IMR-90 (cell line): ENCODE results near the gene SLC6A6. TPM values are rescaled to one million over a fixed set of nuclear protein-coding genes. Genes with fewer than 3 reads are reported as not detected.

ENCODE experiments used
- ATAC-seq: fragments of 200-7000 bp; cut with Tn5 transposase; 2 replicates; pipeline ENCODE4 v1.9.1; 2020; ENCODE audit warnings: low read depth, mild to moderate bottlenecking, moderate library complexity
- BruUV-seq: library from RNA; stranded (reverse); fragments of 400-500 nt; replicated peaks from 2 replicates; lab custom pipeline; 2021; lab: Mats Ljungman, UMichigan
- CTCF ChIA-PET: fragments of 300-600 bp; formaldehyde crosslinking; extraction: SDS; loops from one replicate; lab custom pipeline; 2021; ENCODE audit warnings: antibody characterized with exemption; lab: Yijun Ruan, JAX
- POLR2A ChIA-PET: fragments of 300-600 bp; sonication (Branson Sonifier 250); formaldehyde crosslinking; loops from one replicate; lab custom pipeline; 2022; ENCODE audit warnings: antibody characterized with exemption; ENCODE audit not compliant: unreplicated experiment; lab: Charles Lee
- DNase-seq: peaks from one replicate; pipeline ENCODE4 v3.0.0; 2013
- H2AFZ ChIP-seq: replicated peaks from 2 replicates; pipeline ENCODE3; 2013; ENCODE audit warnings: low read length, mild to moderate bottlenecking; ENCODE audit not compliant: poor library complexity
- H2AK5ac ChIP-seq: 2 replicates; pipeline ENCODE4 v1.6.1; 2013; ENCODE audit warnings: low read depth, low read length, inconsistent platforms
- H2AK9ac ChIP-seq: replicated peaks from 2 replicates; pipeline ENCODE3; 2013; ENCODE audit warnings: mild to moderate bottlenecking, low read depth, low read length, moderate library complexity; ENCODE audit not compliant: poor library complexity
- H2BK120ac ChIP-seq: 2 replicates; pipeline ENCODE4 v1.6.1; 2013; ENCODE audit warnings: low read depth, low read length, inconsistent platforms
- H2BK15ac ChIP-seq: 3 replicates; pipeline ENCODE4 v1.6.1; 2013; ENCODE audit warnings: low read depth, low read length, inconsistent platforms
- H2BK20ac ChIP-seq: 2 replicates; pipeline ENCODE4 v1.6.1; 2013; ENCODE audit warnings: low read depth, mild to moderate bottlenecking, inconsistent platforms, low read length, moderate library complexity
- H2BK5ac ChIP-seq: 2 replicates; pipeline ENCODE4 v1.6.1; 2013; ENCODE audit warnings: mild to moderate bottlenecking, low read depth, low read length, inconsistent platforms; ENCODE audit not compliant: poor library complexity, severe bottlenecking
- H3K14ac ChIP-seq: replicated peaks from 2 replicates; pipeline ENCODE4 v1.6.1; 2013; ENCODE audit warnings: low read depth, low read length, inconsistent platforms
- H3K18ac ChIP-seq: 2 replicates; pipeline ENCODE4 v1.6.1; 2013; ENCODE audit warnings: low read depth, low read length, control low read depth
- H3K23ac ChIP-seq: 2 replicates; pipeline ENCODE4 v1.6.1; 2013; ENCODE audit warnings: low read depth, low read length, inconsistent platforms
- H3K27ac ChIP-seq: 2 replicates; pipeline ENCODE4 v1.5.1; 2013; ENCODE audit warnings: mild to moderate bottlenecking, control low read depth, low read length; ENCODE audit not compliant: insufficient read depth
- H3K27me3 ChIP-seq: 2 replicates; pipeline ENCODE4 v1.6.1; 2013; ENCODE audit warnings: low read length; ENCODE audit not compliant: control insufficient read depth, insufficient read depth
- H3K36me3 ChIP-seq: 2 replicates; pipeline ENCODE4 v1.6.1; 2013; ENCODE audit warnings: low read length, mixed read lengths; ENCODE audit not compliant: control insufficient read depth, insufficient read depth
- H3K4ac ChIP-seq: 2 replicates; pipeline ENCODE4 v1.6.1; 2013; ENCODE audit warnings: low read depth, low read length, inconsistent platforms
- H3K4me1 ChIP-seq: 2 replicates; pipeline ENCODE4 v1.6.1; 2013; ENCODE audit warnings: low read length, mixed read lengths; ENCODE audit not compliant: control insufficient read depth, insufficient read depth
- H3K4me2 ChIP-seq: 2 replicates; pipeline ENCODE4 v1.6.1; 2013; ENCODE audit warnings: low read depth, mild to moderate bottlenecking, control low read depth, low read length, moderate library complexity
- H3K4me3 ChIP-seq: 2 replicates; pipeline ENCODE4 v1.5.1; 2013; ENCODE audit warnings: low read depth, mild to moderate bottlenecking, control low read depth, low read length, moderate library complexity; ENCODE audit not compliant: insufficient read depth
- H3K56ac ChIP-seq: 2 replicates; pipeline ENCODE4 v1.6.1; 2013; ENCODE audit warnings: low read length, inconsistent platforms; ENCODE audit not compliant: insufficient read depth; ENCODE audit errors: extremely low read depth
- H3K79me1 ChIP-seq, 2 experiments: 2 replicates each; pipeline ENCODE4 v1.6.1; 2013; ENCODE audit warnings: low read length in 2 of 2, inconsistent platforms in 1 of 2, low read depth in 1 of 2
- H3K9ac ChIP-seq: 2 replicates; pipeline ENCODE4 v1.6.1; 2013; ENCODE audit warnings: low read depth, low read length, control low read depth
- H3K9me1 ChIP-seq: 2 replicates; pipeline ENCODE4 v1.6.1; 2013; ENCODE audit warnings: low read length, inconsistent platforms; ENCODE audit not compliant: insufficient read depth
- H3K9me3 ChIP-seq: 2 replicates; pipeline ENCODE4 v1.6.1; 2013; ENCODE audit warnings: low read length; ENCODE audit not compliant: control insufficient read depth, insufficient read depth
- H4K20me1 ChIP-seq: 2 replicates; pipeline ENCODE4 v1.6.1; 2013; ENCODE audit warnings: low read length, inconsistent platforms; ENCODE audit not compliant: insufficient read depth
- H4K5ac ChIP-seq: 2 replicates; pipeline ENCODE4 v1.6.1; 2013; ENCODE audit warnings: mild to moderate bottlenecking, low read depth, low read length, control low read depth
- H4K8ac ChIP-seq, 2 experiments: 2 replicates each; pipeline ENCODE4 v1.6.1; 2013; ENCODE audit warnings: low read depth in 2 of 2, low read length in 2 of 2, control low read depth in 1 of 2, inconsistent platforms in 1 of 2
- H4K91ac ChIP-seq: 2 replicates; pipeline ENCODE4 v1.6.1; 2013; ENCODE audit warnings: low read depth, low read length, inconsistent platforms; ENCODE audit not compliant: insufficient read depth
- BHLHE40 ChIP-seq: fragments of 150-350 bp; IDR thresholded peaks from 2 replicates; pipeline ENCODE4 v1.6.1; 2016; ENCODE audit warnings: mild to moderate bottlenecking, low read depth, low read length
- CEBPB ChIP-seq: IDR thresholded peaks from 2 replicates; pipeline ENCODE4 v1.6.1; 2012; ENCODE audit warnings: low read depth, low read length, improper control_type of control experiment
- FOS ChIP-seq: fragments of 150-350 bp; IDR thresholded peaks from 2 replicates; pipeline ENCODE4 v1.6.1; 2016; ENCODE audit warnings: low read depth, low read length
- MAFK ChIP-seq: IDR thresholded peaks from 2 replicates; pipeline ENCODE4 v1.6.1; 2012; ENCODE audit warnings: low read depth, low read length, improper control_type of control experiment
- MXI1 ChIP-seq: IDR thresholded peaks from 2 replicates; pipeline ENCODE4 v1.6.1; 2012; ENCODE audit warnings: low read depth, mild to moderate bottlenecking, low read length, moderate library complexity, borderline replicate concordance
- POLR2A ChIP-seq: IDR thresholded peaks from 2 replicates; pipeline ENCODE4 v1.6.1; 2012; ENCODE audit warnings: mild to moderate bottlenecking, low read depth, low read length
- RFX5 ChIP-seq: IDR thresholded peaks from 2 replicates; pipeline ENCODE4 v1.8.0; 2012; ENCODE audit warnings: low read depth, mild to moderate bottlenecking, low read length, moderate library complexity
- SMC3 ChIP-seq: fragments of 150-350 bp; IDR thresholded peaks from 2 replicates; pipeline ENCODE4 v1.6.1; 2016; ENCODE audit warnings: low read depth, mild to moderate bottlenecking, antibody characterized with exemption, low read length, moderate library complexity
- WGBS, 2 experiments: methylation state at CpG; one replicate each; pipeline versions ENCODE4 v1.1.5 to v1.1.7; 2013; ENCODE audit warnings: missing lambda C conversion rate in 2 of 2; ENCODE audit not compliant: insufficient read length in 1 of 2; ENCODE audit errors: extremely low coverage in 2 of 2; 5-methylcytosine and 5-hydroxymethylcytosine counted together
- dilution Hi-C: fragments of 300-500 bp; cut with HindIII; formaldehyde crosslinking; loops from one replicate; pipeline ENCODE4 v1.14.3; 2018; ENCODE audit warnings: low sequenced_read_pairs; ENCODE audit not compliant: unreplicated experiment
- in situ Hi-C: fragments of 300-500 bp; cut with MboI; formaldehyde crosslinking; loops from 3 replicates; pipeline ENCODE4 v1.14.3; 2019; ENCODE audit warnings: low sequenced_read_pairs, inconsistent platforms, mixed read lengths
- intact Hi-C: fragments of 100-400 bp; cut with micrococcal nuclease; formaldehyde crosslinking; loops from 2 replicates; pipeline ENCODE4 v1.10.0; 2022
- polyA plus RNA-seq, 3 experiments: library from polyadenylated mRNA; depleted of rRNA; stranded (reverse); fragments of >200 nt; gene quantifications; 2 replicates each; pipeline ENCODE4 v1.2.3, GENCODE V29; 2012; ENCODE audit warnings: low replicate concordance in 1 of 3
- total RNA-seq: library from RNA; depleted of rRNA; stranded (reverse); fragments of >200 nt; gene quantifications from 2 replicates; pipeline ENCODE4 v1.2.3, GENCODE V29; 2012
- TF ChIP-seq, protein P1 (sequence below): fragments of 150-350 bp; IDR thresholded peaks from 2 replicates; pipeline ENCODE4 v1.6.1; 2017; ENCODE audit warnings: mild to moderate bottlenecking, antibody characterized with exemption, low read length, low read depth
- TF ChIP-seq, protein P2 (sequence below): conservative IDR thresholded peaks from 2 replicates; pipeline ENCODE4 v1.5.1; 2012; ENCODE audit warnings: mild to moderate bottlenecking, low read depth, low read length, improper control_type of control experiment
- TF ChIP-seq, protein P3 (sequence below): fragments of 150-350 bp; IDR thresholded peaks from 2 replicates; pipeline ENCODE4 v1.6.1; 2016; ENCODE audit warnings: low read depth, mild to moderate bottlenecking, low read length, moderate library complexity, borderline replicate concordance

The SLC6A6 gene
- total and polyA plus RNA-seq, 2 of the 4 experiments (the other 2 are of a cell fraction) = 29.9 to 39.4 TPM

DNA sequence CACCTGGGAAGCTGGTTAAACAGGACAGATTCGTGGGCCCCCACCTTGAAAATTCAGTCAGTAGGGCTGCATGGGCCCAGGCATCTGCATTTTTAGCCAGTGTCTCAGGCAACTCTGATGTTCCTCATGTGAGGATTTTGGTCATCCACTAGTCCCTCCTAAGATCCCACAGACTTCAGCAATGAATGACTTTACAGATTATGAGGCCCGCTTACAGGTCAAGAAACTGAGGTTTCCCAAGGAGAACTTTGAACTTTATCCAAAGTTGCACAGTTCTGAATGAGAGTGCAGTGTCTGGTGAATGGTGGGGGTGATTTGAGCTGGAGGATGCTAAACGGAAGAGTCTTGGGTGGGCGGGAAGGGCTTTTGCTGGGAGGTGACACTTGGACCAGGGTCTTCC, 27.2 kb downstream of the SLC6A6 start:
- H2BK15ac ChIP-seq = no peak overlapping the region
- no peak overlapping the region for H2AK5ac ChIP-seq
- no peak overlapping the region for H2BK5ac ChIP-seq
- 100% methylated on average over 1 of the region's 4 CpGs; no CpG with 5 or more reads in 1 of the 2 experiments for WGBS, 2 experiments
- no peak overlapping the region for H3K14ac ChIP-seq
- no peak overlapping the region for H4K91ac ChIP-seq
- no peak overlapping the region for H2AFZ ChIP-seq
- ATAC-seq = no peak
- H2BK120ac ChIP-seq = no peak overlapping the region
- no peak overlapping the region for H2AK9ac ChIP-seq
- POLR2A ChIA-PET = no interaction called here
- no peaks in the 10 kb centered on the region for H3K36me3 ChIP-seq
- no peak overlapping the region for H2BK20ac ChIP-seq
- in situ Hi-C loops (no loop called here), intact Hi-C loops (no loop called here), dilution Hi-C loops (no loop called here)
- TF ChIP-seq, protein P1, sequence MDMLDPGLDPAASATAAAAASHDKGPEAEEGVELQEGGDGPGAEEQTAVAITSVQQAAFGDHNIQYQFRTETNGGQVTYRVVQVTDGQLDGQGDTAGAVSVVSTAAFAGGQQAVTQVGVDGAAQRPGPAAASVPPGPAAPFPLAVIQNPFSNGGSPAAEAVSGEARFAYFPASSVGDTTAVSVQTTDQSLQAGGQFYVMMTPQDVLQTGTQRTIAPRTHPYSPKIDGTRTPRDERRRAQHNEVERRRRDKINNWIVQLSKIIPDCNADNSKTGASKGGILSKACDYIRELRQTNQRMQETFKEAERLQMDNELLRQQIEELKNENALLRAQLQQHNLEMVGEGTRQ = no peak
- TF ChIP-seq RFX5 = no peak
- TF ChIP-seq BHLHE40 = no peak
- no peak for TF ChIP-seq FOS
- TF ChIP-seq CEBPB = no peak
- TF ChIP-seq, protein P2, sequence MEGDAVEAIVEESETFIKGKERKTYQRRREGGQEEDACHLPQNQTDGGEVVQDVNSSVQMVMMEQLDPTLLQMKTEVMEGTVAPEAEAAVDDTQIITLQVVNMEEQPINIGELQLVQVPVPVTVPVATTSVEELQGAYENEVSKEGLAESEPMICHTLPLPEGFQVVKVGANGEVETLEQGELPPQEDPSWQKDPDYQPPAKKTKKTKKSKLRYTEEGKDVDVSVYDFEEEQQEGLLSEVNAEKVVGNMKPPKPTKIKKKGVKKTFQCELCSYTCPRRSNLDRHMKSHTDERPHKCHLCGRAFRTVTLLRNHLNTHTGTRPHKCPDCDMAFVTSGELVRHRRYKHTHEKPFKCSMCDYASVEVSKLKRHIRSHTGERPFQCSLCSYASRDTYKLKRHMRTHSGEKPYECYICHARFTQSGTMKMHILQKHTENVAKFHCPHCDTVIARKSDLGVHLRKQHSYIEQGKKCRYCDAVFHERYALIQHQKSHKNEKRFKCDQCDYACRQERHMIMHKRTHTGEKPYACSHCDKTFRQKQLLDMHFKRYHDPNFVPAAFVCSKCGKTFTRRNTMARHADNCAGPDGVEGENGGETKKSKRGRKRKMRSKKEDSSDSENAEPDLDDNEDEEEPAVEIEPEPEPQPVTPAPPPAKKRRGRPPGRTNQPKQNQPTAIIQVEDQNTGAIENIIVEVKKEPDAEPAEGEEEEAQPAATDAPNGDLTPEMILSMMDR = no peak
- no peak for TF ChIP-seq MAFK
- no peak for TF ChIP-seq MXI1
- no peak for TF ChIP-seq SMC3
- no peak for TF ChIP-seq POLR2A
- TF ChIP-seq, protein P3, sequence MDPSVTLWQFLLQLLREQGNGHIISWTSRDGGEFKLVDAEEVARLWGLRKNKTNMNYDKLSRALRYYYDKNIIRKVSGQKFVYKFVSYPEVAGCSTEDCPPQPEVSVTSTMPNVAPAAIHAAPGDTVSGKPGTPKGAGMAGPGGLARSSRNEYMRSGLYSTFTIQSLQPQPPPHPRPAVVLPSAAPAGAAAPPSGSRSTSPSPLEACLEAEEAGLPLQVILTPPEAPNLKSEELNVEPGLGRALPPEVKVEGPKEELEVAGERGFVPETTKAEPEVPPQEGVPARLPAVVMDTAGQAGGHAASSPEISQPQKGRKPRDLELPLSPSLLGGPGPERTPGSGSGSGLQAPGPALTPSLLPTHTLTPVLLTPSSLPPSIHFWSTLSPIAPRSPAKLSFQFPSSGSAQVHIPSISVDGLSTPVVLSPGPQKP = no peak
- H3K9me3 ChIP-seq = no peaks in the 10 kb centered on the region
- peaks cover 24 to 79% of the 10 kb centered on the region in 2 experiments for H3K79me1 ChIP-seq
- peaks cover 41% of the 10 kb centered on the region for H3K4me1 ChIP-seq
- H3K4me3 ChIP-seq = no peak overlapping the region
- no peak overlapping the region for H3K56ac ChIP-seq
- H3K4me2 ChIP-seq = no peak overlapping the region
- H3K27me3 ChIP-seq = no peaks in the 10 kb centered on the region
- no peak overlapping the region for H3K23ac ChIP-seq
- BruUV-seq = no TSS peak
- CTCF ChIA-PET = no interaction called here
- H3K4ac ChIP-seq = no peak overlapping the region
- H4K5ac ChIP-seq = no peak overlapping the region
- no peak for DNase-seq
- H3K18ac ChIP-seq = no peak overlapping the region
- H4K20me1 ChIP-seq = peaks cover 16% of the 10 kb centered on the region
- no peak overlapping the region for H4K8ac ChIP-seq
- H3K9ac ChIP-seq = no peak overlapping the region
- no peak overlapping the region for H3K27ac ChIP-seq
- H3K9me1 ChIP-seq = peaks cover 35% of the 10 kb centered on the region
